HFFc6 (cell line): Measurements from ENCODE around the gene GRAMD1B. TPM values are rescaled to one million over a fixed set of nuclear protein-coding genes. Genes with fewer than 3 reads are reported as not detected.

ENCODE experiments used
- DNase-seq: peaks from one replicate; pipeline ENCODE4 v3.0.0-alpha.2; 2018
- H3K27ac Mint-ChIP-seq: 2 replicates; pipeline ENCODE4 v1.8.0; 2020; ENCODE audit warnings: mild to moderate bottlenecking, mixed read lengths
- H3K27me3 Mint-ChIP-seq: 2 replicates; pipeline ENCODE4 v1.8.0; 2021; ENCODE audit warnings: mild to moderate bottlenecking, moderate library complexity, mixed read lengths; ENCODE audit not compliant: insufficient read depth
- H3K36me3 Mint-ChIP-seq: 2 replicates; pipeline ENCODE4 v1.8.0; 2021; ENCODE audit warnings: low read depth, mixed read lengths
- H3K4me1 Mint-ChIP-seq: 2 replicates; pipeline ENCODE4 v1.8.0; 2020; ENCODE audit warnings: low read depth, mixed read lengths
- H3K4me3 Mint-ChIP-seq: 2 replicates; pipeline ENCODE4 v1.8.0; 2020; ENCODE audit warnings: mild to moderate bottlenecking, moderate library complexity, mixed read lengths
- H3K9me3 Mint-ChIP-seq: 2 replicates; pipeline ENCODE4 v1.8.0; 2020; ENCODE audit warnings: mild to moderate bottlenecking, mixed read lengths
- CTCF ChIP-seq: fragments of 200-600 bp; sonication (generic); IDR thresholded peaks from 2 replicates; pipeline ENCODE4 v1.5.0; 2021; ENCODE audit warnings: antibody characterized with exemption, mild to moderate bottlenecking
- total RNA-seq, 6 experiments: library from RNA; stranded (reverse); fragmentation: NEBNext Ultra II Directional; extraction: Animal tissue kit (Norgen Biotek cat#: 25700); gene quantifications; 2 replicates in 1 of 6; 3 replicates in 5 of 6; pipeline ENCODE4 v1.2.3, GENCODE V29; 2021

GRAMD1B gene
- total RNA-seq, 6 experiments from 2014 or later: 46.1 to 54.5 (median 51.3) TPM

DNA sequence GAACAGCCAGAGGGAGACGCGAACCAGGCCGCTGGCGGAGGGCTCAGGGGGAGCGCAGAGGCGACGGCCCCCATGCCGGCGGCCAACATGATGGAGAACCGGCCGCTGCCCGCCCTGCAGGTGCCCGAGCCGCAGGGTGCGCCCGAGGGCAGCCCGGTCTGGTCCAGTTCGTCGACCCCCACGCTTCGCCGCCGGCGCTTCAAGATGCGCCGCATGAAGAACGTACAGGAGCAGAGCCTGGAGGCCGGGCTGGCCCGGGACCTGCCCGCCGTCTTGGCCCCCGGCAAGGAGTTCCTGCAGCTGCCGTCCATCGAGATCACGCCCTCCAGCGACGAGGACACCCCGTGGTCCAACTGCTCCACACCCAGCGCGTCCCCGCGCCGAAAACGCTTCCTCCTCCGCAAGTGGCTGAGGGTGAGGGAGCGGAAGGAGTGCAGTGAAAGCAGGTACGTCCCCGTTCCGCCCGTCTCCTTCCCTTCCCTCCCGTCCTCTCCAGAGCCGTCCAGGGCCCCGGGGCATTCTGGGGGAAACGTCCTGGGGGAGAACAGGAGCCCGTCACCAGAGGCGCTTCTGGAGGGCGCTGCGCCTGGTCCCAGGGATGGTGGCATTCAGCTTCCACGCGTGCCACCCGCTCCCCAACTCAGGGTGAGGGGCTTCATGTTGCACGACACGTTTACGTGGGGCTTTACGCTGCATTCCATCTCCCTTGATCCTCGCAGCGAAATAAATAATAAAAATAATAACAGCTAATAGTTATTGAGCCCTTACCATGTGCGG is 840 bp downstream of the GRAMD1B start:
- Mint-ChIP-seq H3K36me3 (peaks cover 37% of the 10 kb centered on the region), H3K9me3 (no peaks in the 10 kb centered on the region), H3K27me3 (no peaks in the 10 kb centered on the region), H3K4me3 (peak overlapping the region; percentile 83), H3K27ac (peak overlapping the region; percentile 99), H3K4me1 (peaks cover 78% of the 10 kb centered on the region)
- TF ChIP-seq CTCF: no peak
- DNase-seq: peak; percentile 67

DNA sequence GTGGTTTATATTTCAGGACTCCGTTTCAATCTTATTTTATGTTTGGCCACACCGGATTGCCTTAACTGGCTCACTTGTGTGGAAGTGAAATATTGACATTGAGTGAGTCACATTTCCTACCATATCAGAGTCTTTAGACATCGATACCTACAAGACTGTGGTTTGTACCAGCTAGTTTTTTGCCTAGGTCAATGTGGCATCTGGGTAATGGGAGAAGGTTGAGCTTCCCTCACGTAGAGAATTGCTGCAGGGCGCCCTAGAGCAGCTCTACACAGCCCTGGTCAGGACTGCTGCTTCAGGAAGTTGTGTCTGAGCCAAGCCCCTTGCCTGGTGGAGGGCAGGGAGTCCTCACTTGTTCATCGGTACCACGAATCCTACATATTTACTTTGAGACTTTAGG is 1.6 kb downstream of the GRAMD1B start:
- Mint-ChIP-seq H3K9me3 (no peaks in the 10 kb centered on the region), H3K4me1 (peaks cover 78% of the 10 kb centered on the region), H3K27ac (peak overlapping the region; percentile 89), H3K4me3 (peak overlapping the region; percentile 83), H3K36me3 (peaks cover 44% of the 10 kb centered on the region), H3K27me3 (no peaks in the 10 kb centered on the region)
- DNase-seq: no peak
- no peak for TF ChIP-seq CTCF

DNA sequence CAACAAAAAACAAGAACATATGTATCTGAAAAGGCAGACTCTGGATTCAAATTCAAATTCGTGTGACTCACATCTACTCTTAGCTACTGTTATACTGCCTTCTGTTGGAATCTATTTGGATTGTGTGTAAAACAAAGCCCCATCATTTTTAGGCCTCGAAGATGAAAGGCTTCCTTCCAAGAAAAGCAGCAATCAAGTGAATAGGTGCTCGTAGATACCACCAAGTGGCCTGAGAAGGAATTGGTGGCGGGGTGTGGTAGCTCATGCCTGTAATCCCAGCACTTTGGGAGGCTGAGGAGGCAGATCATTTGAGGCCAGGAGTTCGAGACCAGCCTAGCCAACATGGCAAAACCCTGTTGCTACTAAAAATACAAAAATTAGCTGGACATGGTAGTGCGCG is 4.2 kb downstream of the GRAMD1B start:
- H3K27me3 Mint-ChIP-seq: no peaks in the 10 kb centered on the region; the same call in 1 of the 2 replicates
- peak overlapping the region; percentile 62 for H3K4me3 Mint-ChIP-seq
- DNase-seq: peak; percentile 45
- H3K36me3 Mint-ChIP-seq: peaks cover 59% of the 10 kb centered on the region
- TF ChIP-seq CTCF: peak; percentile 65
- no peaks in the 10 kb centered on the region for H3K9me3 Mint-ChIP-seq
- H3K4me1 Mint-ChIP-seq: peaks cover 76% of the 10 kb centered on the region
- H3K27ac Mint-ChIP-seq: peak overlapping the region; percentile 55

DNA sequence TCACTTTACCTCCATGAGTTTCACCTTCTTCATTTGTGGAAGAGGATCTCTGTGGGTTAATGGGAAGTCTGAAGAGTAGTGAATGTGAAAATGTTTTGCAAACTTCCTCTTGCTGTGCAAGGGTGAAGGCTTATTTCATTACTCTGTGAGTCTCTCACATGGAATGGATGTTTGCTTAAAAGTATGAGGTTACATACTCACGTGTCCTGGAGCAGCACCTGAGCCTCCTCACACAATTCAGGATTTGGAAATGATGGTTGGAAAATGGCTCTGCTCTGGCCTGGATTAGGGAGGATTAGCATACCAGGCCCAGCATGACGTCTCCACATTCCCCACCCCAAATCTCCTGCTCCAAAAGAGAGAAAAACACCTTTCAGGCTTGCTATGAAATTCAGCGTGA is 4.8 kb downstream of the GRAMD1B start:
- Mint-ChIP-seq H3K36me3 (peaks cover 59% of the 10 kb centered on the region), H3K27me3 (no peaks in the 10 kb centered on the region; the same call in 1 of the 2 replicates), H3K4me3 (no peak overlapping the region), H3K9me3 (no peaks in the 10 kb centered on the region), H3K27ac (peak overlapping the region; percentile 55), H3K4me1 (peaks cover 76% of the 10 kb centered on the region)
- TF ChIP-seq CTCF: no peak
- DNase-seq: no peak

DNA sequence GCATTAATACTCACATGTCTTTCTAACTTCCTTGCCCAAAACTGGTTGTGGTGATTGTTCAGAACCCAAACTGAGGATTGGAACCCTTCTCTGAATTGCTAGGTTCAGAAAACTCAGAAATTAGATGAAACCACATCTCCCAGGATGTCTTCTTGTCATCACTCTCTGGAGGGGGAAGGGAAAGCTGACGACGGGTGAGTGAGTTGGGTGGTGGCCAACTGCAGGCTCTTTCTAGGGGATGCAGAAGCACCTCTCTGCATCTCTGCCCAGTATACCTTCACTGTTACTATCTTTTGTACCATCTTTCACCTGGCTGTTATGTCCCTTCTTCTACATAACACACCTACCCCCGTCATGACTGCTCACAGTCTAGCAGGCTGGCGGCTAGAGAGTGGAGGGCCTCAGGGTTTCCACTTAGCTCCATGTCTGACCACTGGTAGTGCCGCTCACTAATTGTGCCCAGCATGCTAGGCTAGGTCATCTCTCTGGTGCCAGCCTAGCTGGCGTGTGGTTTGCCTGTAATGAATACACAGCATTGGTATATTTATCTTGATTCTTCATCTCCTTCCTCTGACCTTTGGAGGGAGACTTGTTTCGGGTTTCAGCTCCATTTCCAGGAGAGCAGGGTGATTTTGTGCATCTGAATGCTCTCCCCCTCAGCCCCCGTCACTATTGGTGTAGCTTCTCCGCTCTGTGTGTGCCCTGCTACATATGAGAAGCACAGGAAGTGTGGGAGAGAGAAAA is 7.3 kb downstream of the GRAMD1B start:
- peak overlapping the region; percentile 65 for H3K27ac Mint-ChIP-seq
- no peak for TF ChIP-seq CTCF
- H3K9me3 Mint-ChIP-seq: no peaks in the 10 kb centered on the region
- no peaks in the 10 kb centered on the region; the same call in 1 of the 2 replicates for H3K27me3 Mint-ChIP-seq
- peak overlapping the region; percentile 42 for H3K4me3 Mint-ChIP-seq
- H3K4me1 Mint-ChIP-seq: peaks cover 74% of the 10 kb centered on the region
- DNase-seq: no peak
- peaks cover 63% of the 10 kb centered on the region for H3K36me3 Mint-ChIP-seq
